ENCODE measurements around the gene EGFL6.

The EGFL6 gene

GRCh38 chrX:13654116-13654515 is 84.7 kb downstream of the EGFL6 start:
- H2AK5ac ChIP-seq (ENCODE audit: low read length): no peak overlapping the region
- H2BK5ac ChIP-seq (ENCODE audit: low read length): no peak overlapping the region
- no peak overlapping the region for H3K23ac ChIP-seq (ENCODE audit: low read length)
- no peak overlapping the region for H3K27ac ChIP-seq (ENCODE audit: low read depth, low read length)
- no peak overlapping the region for H3K4me3 ChIP-seq (ENCODE audit: low read length)
- no peak overlapping the region for H2BK120ac ChIP-seq (ENCODE audit: low read depth, low read length)
- no peaks in the 10 kb centered on the region for H3K27me3 ChIP-seq (ENCODE audit: insufficient read depth, low read length, poor library complexity)
- no peaks in the 10 kb centered on the region for H3K4me1 ChIP-seq (ENCODE audit: control insufficient read depth, low read depth, low read length)
- DNase-seq: no peak
- H3K79me1 ChIP-seq (ENCODE audit: low read length): no peaks in the 10 kb centered on the region
- H3K56ac ChIP-seq (ENCODE audit: low read length): no peak overlapping the region
- no peak overlapping the region for H3K4ac ChIP-seq (ENCODE audit: low read depth, low read length)
- H4K8ac ChIP-seq (ENCODE audit: low read depth, low read length): no peak overlapping the region
- no peak overlapping the region for H3K9ac ChIP-seq (ENCODE audit: low read length)
- no peak overlapping the region for H3K4me2 ChIP-seq (ENCODE audit: low read length)
- no peaks in the 10 kb centered on the region for H3K36me3 ChIP-seq (ENCODE audit: control insufficient read depth, insufficient read depth, low read length)
- H3K79me2 ChIP-seq (ENCODE audit: control insufficient read depth, insufficient read depth, low read length): no peaks in the 10 kb centered on the region
- no peak overlapping the region for H3K18ac ChIP-seq (ENCODE audit: low read length)
- H4K5ac ChIP-seq (ENCODE audit: low read length): no peak overlapping the region
- no peak overlapping the region for H2BK15ac ChIP-seq (replicated peaks; ENCODE audit: low read depth)

GRCh38 chrX:13655674-13656073 is 86.3 kb downstream of the EGFL6 start:
- WGBS (ENCODE audit: extremely low coverage, insufficient coverage, low lambda C conversion rate): no CpG with 5 or more reads among the region's 3 CpGs
- Histone ChIP-seq H3K4ac (ENCODE audit: low read depth, low read length) (no peak overlapping the region), H3K23ac (ENCODE audit: low read length) (no peak overlapping the region), H3K9ac (ENCODE audit: low read length) (no peak overlapping the region), H2BK5ac (ENCODE audit: low read length) (no peak overlapping the region), H3K79me2 (ENCODE audit: control insufficient read depth, insufficient read depth, low read length) (no peaks in the 10 kb centered on the region), H3K4me2 (ENCODE audit: low read length) (no peak overlapping the region), H3K79me1 (ENCODE audit: low read length) (no peaks in the 10 kb centered on the region), H3K4me3 (ENCODE audit: low read length) (no peak overlapping the region), H3K27me3 (ENCODE audit: insufficient read depth, low read length, poor library complexity) (no peaks in the 10 kb centered on the region), H3K36me3 (ENCODE audit: control insufficient read depth, insufficient read depth, low read length) (no peaks in the 10 kb centered on the region), H4K5ac (ENCODE audit: low read length) (no peak overlapping the region), H2BK15ac (replicated peaks; ENCODE audit: low read depth) (no peak overlapping the region), H3K4me1 (ENCODE audit: control insufficient read depth, low read depth, low read length) (no peaks in the 10 kb centered on the region), H3K27ac (ENCODE audit: low read depth, low read length) (no peak overlapping the region), H2BK120ac (ENCODE audit: low read depth, low read length) (no peak overlapping the region), H3K18ac (ENCODE audit: low read length) (no peak overlapping the region), H3K56ac (ENCODE audit: low read length) (no peak overlapping the region), H2AK5ac (ENCODE audit: low read length) (no peak overlapping the region), H4K8ac (ENCODE audit: low read depth, low read length) (no peak overlapping the region)
- no peak for DNase-seq

GRCh38 chrX:13658602-13659001 is 89.2 kb downstream of the EGFL6 start:
- no peak overlapping the region for H3K27ac ChIP-seq (ENCODE audit: low read depth, low read length)
- no peak overlapping the region for H3K4me3 ChIP-seq (ENCODE audit: low read length)
- no CpG with 5 or more reads among the region's 2 CpGs for WGBS (ENCODE audit: extremely low coverage, insufficient coverage, low lambda C conversion rate)
- H3K36me3 ChIP-seq (ENCODE audit: control insufficient read depth, insufficient read depth, low read length): no peaks in the 10 kb centered on the region
- H3K27me3 ChIP-seq (ENCODE audit: insufficient read depth, low read length, poor library complexity): no peaks in the 10 kb centered on the region
- no peak overlapping the region for H3K18ac ChIP-seq (ENCODE audit: low read length)
- H2BK15ac ChIP-seq (replicated peaks; ENCODE audit: low read depth): no peak overlapping the region
- no peak overlapping the region for H2BK5ac ChIP-seq (ENCODE audit: low read length)
- H2BK120ac ChIP-seq (ENCODE audit: low read depth, low read length): no peak overlapping the region
- H3K4me2 ChIP-seq (ENCODE audit: low read length): no peak overlapping the region
- H3K23ac ChIP-seq (ENCODE audit: low read length): no peak overlapping the region
- no peaks in the 10 kb centered on the region for H3K79me2 ChIP-seq (ENCODE audit: control insufficient read depth, insufficient read depth, low read length)
- no peak overlapping the region for H3K9ac ChIP-seq (ENCODE audit: low read length)
- no peak overlapping the region for H3K4ac ChIP-seq (ENCODE audit: low read depth, low read length)
- H3K4me1 ChIP-seq (ENCODE audit: control insufficient read depth, low read depth, low read length): no peaks in the 10 kb centered on the region
- peak; percentile 39 for DNase-seq
- no peak overlapping the region for H2AK5ac ChIP-seq (ENCODE audit: low read length)
- no peak overlapping the region for H4K5ac ChIP-seq (ENCODE audit: low read length)
- H4K8ac ChIP-seq (ENCODE audit: low read depth, low read length): no peak overlapping the region
- no peaks in the 10 kb centered on the region for H3K79me1 ChIP-seq (ENCODE audit: low read length)
- H3K56ac ChIP-seq (ENCODE audit: low read length): no peak overlapping the region

GRCh38 chrX:13659063-13659462 is 89.7 kb downstream of the EGFL6 start:
- H2BK15ac ChIP-seq (replicated peaks; ENCODE audit: low read depth): no peak overlapping the region
- H3K18ac ChIP-seq (ENCODE audit: low read length): no peak overlapping the region

GRCh38 chrX:13661735-13662288 is 92.4 kb downstream of the EGFL6 start:
- no peak overlapping the region for H3K9ac ChIP-seq (ENCODE audit: low read length)
- no peaks in the 10 kb centered on the region for H3K27me3 ChIP-seq (ENCODE audit: insufficient read depth, low read length, poor library complexity)
- H3K18ac ChIP-seq (ENCODE audit: low read length): no peak overlapping the region
- no peak overlapping the region for H4K8ac ChIP-seq (ENCODE audit: low read depth, low read length)
- no peak overlapping the region for H3K4me3 ChIP-seq (ENCODE audit: low read length)
- no peak overlapping the region for H2BK5ac ChIP-seq (ENCODE audit: low read length)
- no peak overlapping the region for H3K4me2 ChIP-seq (ENCODE audit: low read length)
- no CpG with 5 or more reads among the region's 6 CpGs for WGBS (ENCODE audit: extremely low coverage, insufficient coverage, low lambda C conversion rate)
- H3K79me1 ChIP-seq (ENCODE audit: low read length): no peaks in the 10 kb centered on the region
- no peak overlapping the region for H2AK5ac ChIP-seq (ENCODE audit: low read length)
- H3K56ac ChIP-seq (ENCODE audit: low read length): no peak overlapping the region
- no peak overlapping the region for H3K27ac ChIP-seq (ENCODE audit: low read depth, low read length)
- no peak for DNase-seq
- no peak overlapping the region for H3K23ac ChIP-seq (ENCODE audit: low read length)
- H3K4ac ChIP-seq (ENCODE audit: low read depth, low read length): no peak overlapping the region
- no peaks in the 10 kb centered on the region for H3K79me2 ChIP-seq (ENCODE audit: control insufficient read depth, insufficient read depth, low read length)
- H3K36me3 ChIP-seq (ENCODE audit: control insufficient read depth, insufficient read depth, low read length): no peaks in the 10 kb centered on the region
- no peak overlapping the region for H2BK120ac ChIP-seq (ENCODE audit: low read depth, low read length)
- H3K4me1 ChIP-seq (ENCODE audit: control insufficient read depth, low read depth, low read length): no peaks in the 10 kb centered on the region
- no peak overlapping the region for H4K5ac ChIP-seq (ENCODE audit: low read length)
- no peak overlapping the region for H2BK15ac ChIP-seq (replicated peaks; ENCODE audit: low read depth)

More at GRCh38 chrX:13659063-13659462, 89.7 kb downstream of the EGFL6 start:
- Histone ChIP-seq H3K27ac (ENCODE audit: low read depth, low read length) (no peak overlapping the region), H3K4me2 (ENCODE audit: low read length) (no peak overlapping the region), H3K27me3 (ENCODE audit: insufficient read depth, low read length, poor library complexity) (no peaks in the 10 kb centered on the region), H2BK5ac (ENCODE audit: low read length) (no peak overlapping the region), H4K5ac (ENCODE audit: low read length) (no peak overlapping the region), H3K79me2 (ENCODE audit: control insufficient read depth, insufficient read depth, low read length) (no peaks in the 10 kb centered on the region), H2AK5ac (ENCODE audit: low read length) (no peak overlapping the region), H3K79me1 (ENCODE audit: low read length) (no peaks in the 10 kb centered on the region), H3K4me1 (ENCODE audit: control insufficient read depth, low read depth, low read length) (no peaks in the 10 kb centered on the region), H3K56ac (ENCODE audit: low read length) (no peak overlapping the region), H2BK120ac (ENCODE audit: low read depth, low read length) (no peak overlapping the region), H4K8ac (ENCODE audit: low read depth, low read length) (no peak overlapping the region), H3K4me3 (ENCODE audit: low read length) (no peak overlapping the region), H3K4ac (ENCODE audit: low read depth, low read length) (no peak overlapping the region), H3K36me3 (ENCODE audit: control insufficient read depth, insufficient read depth, low read length) (no peaks in the 10 kb centered on the region), H3K9ac (ENCODE audit: low read length) (no peak overlapping the region), H3K23ac (ENCODE audit: low read length) (no peak overlapping the region)
- no CpG with 5 or more reads among the region's 6 CpGs for WGBS (ENCODE audit: extremely low coverage, insufficient coverage, low lambda C conversion rate)
- no peak for DNase-seq

- no peaks in the 10 kb centered on the region for H3K27me3 ChIP-seq (ENCODE audit: insufficient read depth, low read length, poor library complexity)
- no peaks in the 10 kb centered on the region for H3K36me3 ChIP-seq (ENCODE audit: control insufficient read depth, insufficient read depth, low read length)
- H3K79me1 ChIP-seq (ENCODE audit: low read length): no peaks in the 10 kb centered on the region
- H4K8ac ChIP-seq (ENCODE audit: low read depth, low read length): no peak overlapping the region
- H3K56ac ChIP-seq (ENCODE audit: low read length): no peak overlapping the region
- H3K4me1 ChIP-seq (ENCODE audit: control insufficient read depth, low read depth, low read length): no peaks in the 10 kb centered on the region
- no peak overlapping the region for H2AK5ac ChIP-seq (ENCODE audit: low read length)
- no peak overlapping the region for H2BK120ac ChIP-seq (ENCODE audit: low read depth, low read length)
- no peak overlapping the region for H3K18ac ChIP-seq (ENCODE audit: low read length)
- no peak overlapping the region for H3K27ac ChIP-seq (ENCODE audit: low read depth, low read length)
- no peak overlapping the region for H3K4me3 ChIP-seq (ENCODE audit: low read length)
- no peak overlapping the region for H2BK15ac ChIP-seq (replicated peaks; ENCODE audit: low read depth)
- H3K23ac ChIP-seq (ENCODE audit: low read length): no peak overlapping the region
- no peak overlapping the region for H3K4ac ChIP-seq (ENCODE audit: low read depth, low read length)
- no peaks in the 10 kb centered on the region for H3K79me2 ChIP-seq (ENCODE audit: control insufficient read depth, insufficient read depth, low read length)
- no peak overlapping the region for H4K5ac ChIP-seq (ENCODE audit: low read length)
- no peak overlapping the region for H2BK5ac ChIP-seq (ENCODE audit: low read length)
- no peak overlapping the region for H3K4me2 ChIP-seq (ENCODE audit: low read length)
- no peak for DNase-seq
- WGBS (ENCODE audit: extremely low coverage, insufficient coverage, low lambda C conversion rate): no CpG with 5 or more reads among the region's 6 CpGs
- no peak overlapping the region for H3K9ac ChIP-seq (ENCODE audit: low read length)
Observed at GRCh38 chrX:13662355-13662791, 93.0 kb downstream of the EGFL6 start.

All from mesendoderm (in vitro differentiated cells).